Measurements from ENCODE around the gene GAPVD1. TPM values are rescaled to one million over a fixed set of nuclear protein-coding genes. Genes with fewer than 3 reads are reported as not detected.

GAPVD1 gene
- total RNA-seq, 1 experiment from 2014 or later: 50.7 TPM

DNA sequence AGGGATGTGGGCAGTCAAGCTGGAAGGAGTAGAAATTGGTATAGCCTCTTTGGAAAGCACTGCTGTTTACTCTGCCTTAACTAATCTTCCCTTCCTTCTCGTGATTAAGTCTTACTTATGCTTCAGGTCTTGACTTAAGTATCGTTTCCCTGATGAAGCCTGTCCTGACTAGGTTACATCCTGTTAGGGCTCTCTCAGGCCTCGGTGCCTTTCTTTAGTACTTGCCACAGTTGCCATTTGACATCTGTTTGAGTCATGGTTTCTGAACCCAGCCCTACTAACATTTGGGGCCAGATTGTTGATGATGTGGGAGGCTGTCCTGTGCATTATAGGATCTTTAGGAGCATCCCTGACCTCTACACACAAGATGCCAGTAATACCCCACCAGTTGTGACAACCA, 94.4 kb downstream of the GAPVD1 start:
- Histone ChIP-seq H3K36me3 (ENCODE audit: insufficient read depth, low read length) (peaks cover 19% of the 10 kb centered on the region), H3K9ac (ENCODE audit: low read length) (no peak overlapping the region), H3K79me2 (ENCODE audit: low read length) (no peaks in the 10 kb centered on the region), H3K27ac (ENCODE audit: low read length) (no peak overlapping the region), H3K4me3 (ENCODE audit: low read length) (no peak overlapping the region), H3K9me3 (ENCODE audit: low read length) (no peaks in the 10 kb centered on the region), H4K20me1 (ENCODE audit: insufficient read depth, low read depth, low read length) (no peaks in the 10 kb centered on the region), H2AFZ (ENCODE audit: low read length) (no peak overlapping the region), H3K4me1 (ENCODE audit: low read length) (no peaks in the 10 kb centered on the region), H3K4me2 (ENCODE audit: low read depth, low read length, poor library complexity, severe bottlenecking) (no peak overlapping the region), H3K27me3 (ENCODE audit: low read length) (no peaks in the 10 kb centered on the region), H3K9me2 (replicated peaks; ENCODE audit: insufficient read depth, low read length) (no peaks in the 10 kb centered on the region)
- no peak for DNase-seq

DNA sequence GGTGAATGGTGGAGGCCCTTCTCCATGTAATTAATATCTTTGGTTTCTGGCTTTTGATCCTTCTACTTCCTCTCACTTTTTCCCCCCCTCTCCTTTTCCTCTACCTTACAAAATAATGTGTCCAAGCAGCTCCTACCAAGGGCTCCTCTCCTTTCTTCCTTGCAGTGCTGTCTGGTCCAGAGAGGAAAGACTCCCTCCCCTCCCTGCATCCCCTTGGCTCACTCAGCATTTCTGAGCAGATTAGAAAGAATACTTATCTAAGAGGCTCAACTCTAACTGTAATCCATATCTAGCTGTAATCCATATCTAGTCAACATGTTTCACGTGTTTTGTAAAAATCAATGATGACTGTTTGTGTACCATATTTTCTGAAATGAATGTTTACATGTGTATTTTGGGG, 97.4 kb downstream of the GAPVD1 start:
- Histone ChIP-seq H3K9me2 (replicated peaks; ENCODE audit: insufficient read depth, low read length) (no peaks in the 10 kb centered on the region), H3K9me3 (ENCODE audit: low read length) (no peaks in the 10 kb centered on the region), H3K4me1 (ENCODE audit: low read length) (peaks cover 8% of the 10 kb centered on the region), H3K36me3 (ENCODE audit: insufficient read depth, low read length) (peaks cover 24% of the 10 kb centered on the region), H3K4me3 (ENCODE audit: low read length) (no peak overlapping the region), H3K27ac (ENCODE audit: low read length) (no peak overlapping the region), H3K9ac (ENCODE audit: low read length) (no peak overlapping the region), H3K79me2 (ENCODE audit: low read length) (no peaks in the 10 kb centered on the region), H3K4me2 (ENCODE audit: low read depth, low read length, poor library complexity, severe bottlenecking) (no peak overlapping the region), H2AFZ (ENCODE audit: low read length) (no peak overlapping the region), H4K20me1 (ENCODE audit: insufficient read depth, low read depth, low read length) (no peaks in the 10 kb centered on the region), H3K27me3 (ENCODE audit: low read length) (no peaks in the 10 kb centered on the region)
- no peak for DNase-seq

DNA sequence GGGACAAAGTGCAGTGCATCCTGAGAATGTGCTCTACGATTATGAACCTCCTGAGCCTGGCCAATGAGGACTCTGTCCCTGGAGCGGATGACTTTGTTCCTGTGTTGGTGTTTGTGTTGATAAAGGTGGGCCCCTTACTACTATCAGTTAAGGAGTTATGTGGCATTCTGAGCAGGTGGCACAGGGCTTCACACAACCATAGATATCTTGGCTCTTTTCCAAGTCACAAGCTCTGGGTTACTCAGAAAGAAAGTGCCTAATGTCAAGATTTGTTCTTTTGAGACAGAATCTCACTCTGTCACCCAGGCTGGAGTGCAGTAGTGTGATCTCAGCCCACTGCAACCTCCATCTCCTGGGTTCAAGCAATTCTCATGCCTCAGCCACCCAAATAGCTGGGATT, 99.0 kb downstream of the GAPVD1 start:
- H3K27ac ChIP-seq (ENCODE audit: low read length): no peak overlapping the region
- H3K36me3 ChIP-seq (ENCODE audit: insufficient read depth, low read length): peaks cover 23% of the 10 kb centered on the region
- peaks cover 8% of the 10 kb centered on the region for H3K4me1 ChIP-seq (ENCODE audit: low read length)
- H3K9me3 ChIP-seq (ENCODE audit: low read length): no peaks in the 10 kb centered on the region
- H3K4me3 ChIP-seq (ENCODE audit: low read length): no peak overlapping the region
- H3K27me3 ChIP-seq (ENCODE audit: low read length): no peaks in the 10 kb centered on the region
- no peaks in the 10 kb centered on the region for H3K79me2 ChIP-seq (ENCODE audit: low read length)
- H3K9ac ChIP-seq (ENCODE audit: low read length): no peak overlapping the region
- H3K9me2 ChIP-seq (replicated peaks; ENCODE audit: insufficient read depth, low read length): no peaks in the 10 kb centered on the region
- H4K20me1 ChIP-seq (ENCODE audit: insufficient read depth, low read depth, low read length): no peaks in the 10 kb centered on the region
- H2AFZ ChIP-seq (ENCODE audit: low read length): no peak overlapping the region
- no peak for DNase-seq
- H3K4me2 ChIP-seq (ENCODE audit: low read depth, low read length, poor library complexity, severe bottlenecking): no peak overlapping the region

DNA sequence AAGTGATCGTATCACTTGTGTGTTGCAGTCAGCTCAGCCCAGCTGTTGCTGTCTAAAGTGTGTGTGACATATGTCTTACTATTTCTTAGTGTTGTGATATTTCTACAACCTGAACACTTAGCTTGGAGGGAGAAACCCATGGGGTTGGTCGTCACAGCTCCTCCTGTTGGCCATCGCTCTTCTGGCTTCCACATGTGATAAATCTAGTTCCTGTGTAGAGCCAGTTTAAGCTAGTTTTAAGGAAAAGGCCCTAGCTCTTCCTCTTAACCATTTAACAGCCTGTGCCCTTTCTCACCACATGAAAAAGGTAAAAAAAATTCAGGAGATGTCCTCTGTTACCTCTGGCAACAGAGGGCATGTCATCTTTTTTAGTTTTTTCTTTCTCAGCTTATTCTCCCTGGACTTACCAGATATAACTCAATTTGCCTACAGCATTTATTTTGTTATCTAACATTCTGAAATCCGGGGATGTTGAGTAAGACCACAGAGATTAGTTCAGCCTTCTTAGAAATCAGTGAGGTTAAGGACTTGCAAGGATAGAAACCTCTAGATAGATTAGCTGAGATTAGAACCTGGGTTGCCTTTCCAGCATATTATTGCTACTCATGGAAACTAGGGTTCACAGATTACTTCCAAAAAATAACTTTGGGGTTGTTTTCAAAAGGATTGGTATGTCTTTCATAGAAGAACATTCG, 100.4 kb downstream of the GAPVD1 start:
- Histone ChIP-seq H3K9ac (ENCODE audit: low read length) (no peak overlapping the region), H3K27ac (ENCODE audit: low read length) (no peak overlapping the region), H3K9me3 (ENCODE audit: low read length) (no peaks in the 10 kb centered on the region), H3K36me3 (ENCODE audit: insufficient read depth, low read length) (peaks cover 15% of the 10 kb centered on the region; the same call in 1 of the 2 replicates), H2AFZ (ENCODE audit: low read length) (no peak overlapping the region), H3K4me2 (ENCODE audit: low read depth, low read length, poor library complexity, severe bottlenecking) (no peak overlapping the region), H3K4me1 (ENCODE audit: low read length) (peaks cover 8% of the 10 kb centered on the region), H4K20me1 (ENCODE audit: insufficient read depth, low read depth, low read length) (no peaks in the 10 kb centered on the region), H3K79me2 (ENCODE audit: low read length) (no peaks in the 10 kb centered on the region), H3K9me2 (replicated peaks; ENCODE audit: insufficient read depth, low read length) (no peaks in the 10 kb centered on the region), H3K4me3 (ENCODE audit: low read length) (no peak overlapping the region), H3K27me3 (ENCODE audit: low read length) (no peaks in the 10 kb centered on the region)
- peak; percentile 73 for DNase-seq

- Histone ChIP-seq H3K79me2 (ENCODE audit: low read length) (no peaks in the 10 kb centered on the region), H3K27ac (ENCODE audit: low read length) (no peak overlapping the region), H3K9me3 (ENCODE audit: low read length) (no peaks in the 10 kb centered on the region), H3K36me3 (ENCODE audit: insufficient read depth, low read length) (peaks cover 10% of the 10 kb centered on the region; the same call in 1 of the 2 replicates), H3K9me2 (replicated peaks; ENCODE audit: insufficient read depth, low read length) (no peaks in the 10 kb centered on the region), H3K4me1 (ENCODE audit: low read length) (peaks cover 5% of the 10 kb centered on the region), H3K4me2 (ENCODE audit: low read depth, low read length, poor library complexity, severe bottlenecking) (no peak overlapping the region), H3K4me3 (ENCODE audit: low read length) (no peak overlapping the region), H3K27me3 (ENCODE audit: low read length) (no peaks in the 10 kb centered on the region), H2AFZ (ENCODE audit: low read length) (no peak overlapping the region), H4K20me1 (ENCODE audit: insufficient read depth, low read depth, low read length) (no peaks in the 10 kb centered on the region), H3K9ac (ENCODE audit: low read length) (no peak overlapping the region)
- DNase-seq: no peak
Observed at GRCh38 chr9:125366676-125367075, 105.0 kb downstream of the GAPVD1 start.

GRCh38 chr9:125370786-125371185, 109.2 kb downstream of the GAPVD1 start:
- peaks cover 6% of the 10 kb centered on the region for H3K4me1 ChIP-seq (ENCODE audit: low read length)
- no peaks in the 10 kb centered on the region for H4K20me1 ChIP-seq (ENCODE audit: insufficient read depth, low read depth, low read length)
- H3K4me3 ChIP-seq (ENCODE audit: low read length): no peak overlapping the region
- no peaks in the 10 kb centered on the region for H3K9me2 ChIP-seq (replicated peaks; ENCODE audit: insufficient read depth, low read length)
- no peaks in the 10 kb centered on the region for H3K27me3 ChIP-seq (ENCODE audit: low read length)
- no peaks in the 10 kb centered on the region; the same call in 1 of the 2 replicates for H3K36me3 ChIP-seq (ENCODE audit: insufficient read depth, low read length)
- H3K4me2 ChIP-seq (ENCODE audit: low read depth, low read length, poor library complexity, severe bottlenecking): no peak overlapping the region
- H3K9ac ChIP-seq (ENCODE audit: low read length): no peak overlapping the region
- H3K27ac ChIP-seq (ENCODE audit: low read length): no peak overlapping the region
- H3K79me2 ChIP-seq (ENCODE audit: low read length): no peaks in the 10 kb centered on the region
- no peaks in the 10 kb centered on the region for H3K9me3 ChIP-seq (ENCODE audit: low read length)
- no peak overlapping the region for H2AFZ ChIP-seq (ENCODE audit: low read length)
- DNase-seq: no peak

GRCh38 chr9:125372441-125373226, 111.0 kb downstream of the GAPVD1 start:
- no peaks in the 10 kb centered on the region for H3K27me3 ChIP-seq (ENCODE audit: low read length)
- H3K9me2 ChIP-seq (replicated peaks; ENCODE audit: insufficient read depth, low read length): no peaks in the 10 kb centered on the region

GRCh38 chr9:125374443-125375309, 113.0 kb downstream of the GAPVD1 start:
- Histone ChIP-seq H3K36me3 (ENCODE audit: insufficient read depth, low read length) (no peaks in the 10 kb centered on the region), H3K4me3 (ENCODE audit: low read length) (no peak overlapping the region; the same call in 1 of the 2 replicates), H3K9ac (ENCODE audit: low read length) (peak overlapping the region; percentile 21)

More at GRCh38 chr9:125372441-125373226, 111.0 kb downstream of the GAPVD1 start:
- no peak overlapping the region for H3K9ac ChIP-seq (ENCODE audit: low read length)
- H3K4me1 ChIP-seq (ENCODE audit: low read length): peaks cover 6% of the 10 kb centered on the region
- no peak overlapping the region for H3K4me3 ChIP-seq (ENCODE audit: low read length)
- no peaks in the 10 kb centered on the region for H3K36me3 ChIP-seq (ENCODE audit: insufficient read depth, low read length)
- DNase-seq: no peak
- no peaks in the 10 kb centered on the region for H3K9me3 ChIP-seq (ENCODE audit: low read length)
- no peak overlapping the region for H3K27ac ChIP-seq (ENCODE audit: low read length)
- H3K4me2 ChIP-seq (ENCODE audit: low read depth, low read length, poor library complexity, severe bottlenecking): no peak overlapping the region
- H2AFZ ChIP-seq (ENCODE audit: low read length): no peak overlapping the region
- H4K20me1 ChIP-seq (ENCODE audit: insufficient read depth, low read depth, low read length): no peaks in the 10 kb centered on the region
- H3K79me2 ChIP-seq (ENCODE audit: low read length): no peaks in the 10 kb centered on the region

More at GRCh38 chr9:125374443-125375309, 113.0 kb downstream of the GAPVD1 start:
- peak; percentile 89 for DNase-seq
- H3K4me2 ChIP-seq (ENCODE audit: low read depth, low read length, poor library complexity, severe bottlenecking): peak overlapping the region; percentile 37
- H3K9me3 ChIP-seq (ENCODE audit: low read length): no peaks in the 10 kb centered on the region
- no peak overlapping the region for H2AFZ ChIP-seq (ENCODE audit: low read length)
- H3K4me1 ChIP-seq (ENCODE audit: low read length): peaks cover 6% of the 10 kb centered on the region
- no peaks in the 10 kb centered on the region for H3K79me2 ChIP-seq (ENCODE audit: low read length)
- no peaks in the 10 kb centered on the region for H4K20me1 ChIP-seq (ENCODE audit: insufficient read depth, low read depth, low read length)
- H3K27me3 ChIP-seq (ENCODE audit: low read length): no peaks in the 10 kb centered on the region
- no peak overlapping the region for H3K27ac ChIP-seq (ENCODE audit: low read length)
- H3K9me2 ChIP-seq (replicated peaks; ENCODE audit: insufficient read depth, low read length): no peaks in the 10 kb centered on the region

All from Karpas-422 (cell line).